K562 (cell line): ENCODE results near the gene VPS35.
"Not testable (repeated sequence)": the region's sequence is repeated elsewhere in the genome, so short reads cannot be mapped to it uniquely, and the experiment has no call there.

Source experiments
- CBX5 ChIP-seq: IDR thresholded peaks from 2 replicates; pipeline ENCODE4 v1.6.1; 2014; ENCODE audit warnings: low read depth, borderline replicate concordance
- EZH2 ChIP-seq: IDR thresholded peaks from 2 replicates; pipeline ENCODE4 v1.6.1; 2012; ENCODE audit warnings: low read depth, mild to moderate bottlenecking, inconsistent platforms, low read length, borderline replicate concordance
- MTA2 ChIP-seq: fragments of 450-650 bp; IDR thresholded peaks from 2 replicates; pipeline ENCODE4 v1.6.1; 2016; ENCODE audit warnings: low read depth
- SETDB1 ChIP-seq: IDR thresholded peaks from one replicate; pipeline ENCODE4 v1.6.1; 2012; ENCODE audit warnings: low read length, control low read depth, inconsistent platforms
- SNIP1 ChIP-seq: fragments of 450-650 bp; IDR thresholded peaks from 2 replicates; pipeline ENCODE4 v1.7.1; 2017; ENCODE audit warnings: low read depth, mild to moderate bottlenecking
- SP2 ChIP-seq: IDR thresholded peaks from 2 replicates; pipeline ENCODE4 v1.6.1; 2011; ENCODE audit warnings: mild to moderate bottlenecking, low read depth, low read length, moderate library complexity; ENCODE audit not compliant: poor library complexity, severe bottlenecking; ENCODE audit errors: extremely low read depth
- ZBTB8A ChIP-seq: fragments of 450-650 bp; IDR thresholded peaks from 2 replicates; pipeline ENCODE4 v1.6.1; 2018; ENCODE audit warnings: mild to moderate bottlenecking, moderate library complexity; ENCODE audit not compliant: partially characterized antibody
- ZNF507 ChIP-seq: conservative IDR thresholded peaks from 2 replicates; pipeline ENCODE4 v1.6.1; 2017; ENCODE audit warnings: missing genetic modification characterization, missing compliant biosample characterization
- TF ChIP-seq, protein P1 (sequence below): sonication (generic); formaldehyde crosslinking; IDR thresholded peaks from 2 replicates; pipeline ENCODE4 v1.9.0; 2022; ENCODE audit warnings: mild to moderate bottlenecking, missing genetic modification reagents
- TF ChIP-seq, protein P2 (sequence below): fragments of 450-650 bp; IDR thresholded peaks from 2 replicates; pipeline ENCODE4 v1.6.1; 2016; ENCODE audit warnings: mild to moderate bottlenecking
- TF ChIP-seq, protein P3 (sequence below): fragments of 250-450 bp; sonication (Bioruptor Pico); IDR thresholded peaks from 2 replicates; pipeline ENCODE4 v1.8.0; 2021; ENCODE audit warnings: moderate library complexity, mild to moderate bottlenecking, inconsistent platforms

DNA sequence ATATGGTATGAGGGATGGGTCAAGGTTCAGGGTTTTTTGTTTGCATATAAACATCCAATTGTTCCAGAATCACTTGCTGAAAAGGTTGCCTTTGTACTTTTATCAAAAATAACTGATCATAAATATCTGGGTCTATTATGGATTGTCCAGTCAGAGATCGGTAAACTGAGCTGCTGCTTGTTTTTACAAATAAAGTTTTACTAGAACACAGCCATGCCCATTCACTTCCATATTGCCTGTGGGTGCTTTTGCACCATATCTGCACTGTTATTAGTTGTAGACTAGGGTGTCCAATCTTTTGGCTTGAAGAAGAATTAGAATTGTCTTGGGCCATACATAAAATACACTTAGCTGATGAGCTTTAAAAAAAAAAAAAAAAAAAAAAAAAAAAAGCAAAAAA, 11.0 kb downstream of the VPS35 start:
- not testable (repeated sequence) for TF ChIP-seq MTA2; CBX5; ZBTB8A; SETDB1; ZNF507 (tag); EZH2; SP2; SNIP1
- TF ChIP-seq, protein P1, sequence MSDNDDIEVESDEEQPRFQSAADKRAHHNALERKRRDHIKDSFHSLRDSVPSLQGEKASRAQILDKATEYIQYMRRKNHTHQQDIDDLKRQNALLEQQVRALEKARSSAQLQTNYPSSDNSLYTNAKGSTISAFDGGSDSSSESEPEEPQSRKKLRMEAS (CRISPR knock-in tag) = not testable (repeated sequence)
- TF ChIP-seq, protein P2, sequence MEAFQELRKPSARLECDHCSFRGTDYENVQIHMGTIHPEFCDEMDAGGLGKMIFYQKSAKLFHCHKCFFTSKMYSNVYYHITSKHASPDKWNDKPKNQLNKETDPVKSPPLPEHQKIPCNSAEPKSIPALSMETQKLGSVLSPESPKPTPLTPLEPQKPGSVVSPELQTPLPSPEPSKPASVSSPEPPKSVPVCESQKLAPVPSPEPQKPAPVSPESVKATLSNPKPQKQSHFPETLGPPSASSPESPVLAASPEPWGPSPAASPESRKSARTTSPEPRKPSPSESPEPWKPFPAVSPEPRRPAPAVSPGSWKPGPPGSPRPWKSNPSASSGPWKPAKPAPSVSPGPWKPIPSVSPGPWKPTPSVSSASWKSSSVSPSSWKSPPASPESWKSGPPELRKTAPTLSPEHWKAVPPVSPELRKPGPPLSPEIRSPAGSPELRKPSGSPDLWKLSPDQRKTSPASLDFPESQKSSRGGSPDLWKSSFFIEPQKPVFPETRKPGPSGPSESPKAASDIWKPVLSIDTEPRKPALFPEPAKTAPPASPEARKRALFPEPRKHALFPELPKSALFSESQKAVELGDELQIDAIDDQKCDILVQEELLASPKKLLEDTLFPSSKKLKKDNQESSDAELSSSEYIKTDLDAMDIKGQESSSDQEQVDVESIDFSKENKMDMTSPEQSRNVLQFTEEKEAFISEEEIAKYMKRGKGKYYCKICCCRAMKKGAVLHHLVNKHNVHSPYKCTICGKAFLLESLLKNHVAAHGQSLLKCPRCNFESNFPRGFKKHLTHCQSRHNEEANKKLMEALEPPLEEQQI = not testable (repeated sequence)
- TF ChIP-seq, protein P3, sequence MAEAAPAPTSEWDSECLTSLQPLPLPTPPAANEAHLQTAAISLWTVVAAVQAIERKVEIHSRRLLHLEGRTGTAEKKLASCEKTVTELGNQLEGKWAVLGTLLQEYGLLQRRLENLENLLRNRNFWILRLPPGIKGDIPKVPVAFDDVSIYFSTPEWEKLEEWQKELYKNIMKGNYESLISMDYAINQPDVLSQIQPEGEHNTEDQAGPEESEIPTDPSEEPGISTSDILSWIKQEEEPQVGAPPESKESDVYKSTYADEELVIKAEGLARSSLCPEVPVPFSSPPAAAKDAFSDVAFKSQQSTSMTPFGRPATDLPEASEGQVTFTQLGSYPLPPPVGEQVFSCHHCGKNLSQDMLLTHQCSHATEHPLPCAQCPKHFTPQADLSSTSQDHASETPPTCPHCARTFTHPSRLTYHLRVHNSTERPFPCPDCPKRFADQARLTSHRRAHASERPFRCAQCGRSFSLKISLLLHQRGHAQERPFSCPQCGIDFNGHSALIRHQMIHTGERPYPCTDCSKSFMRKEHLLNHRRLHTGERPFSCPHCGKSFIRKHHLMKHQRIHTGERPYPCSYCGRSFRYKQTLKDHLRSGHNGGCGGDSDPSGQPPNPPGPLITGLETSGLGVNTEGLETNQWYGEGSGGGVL (CRISPR knock-in tag) = not testable (repeated sequence)
